Coronary artery (tissue), 2 donors: ENCODE data around the gene SEC14L1.
A peak's percentile ranks its signal among the peaks of the same experiment; 100 is the strongest.

ENCODE experiments used
- DNase-seq: peaks from one replicate; pipeline ENCODE4 v3.0.0-alpha.2; 2017; ENCODE audit warnings: low spot score
- H3K27ac ChIP-seq, 2 donors: fragments of 200-600 bp; sonication (generic); one replicate each; pipeline ENCODE4 v1.5.1; 2016 to 2019
- H3K4me3 ChIP-seq: fragments of 200-600 bp; sonication (generic); 2 replicates; pipeline ENCODE4 v1.5.1; 2016; ENCODE audit warnings: mild to moderate bottlenecking, moderate library complexity
- CTCF ChIP-seq: fragments of 200-600 bp; sonication (generic); IDR thresholded peaks from one replicate; pipeline ENCODE4 v1.5.1; 2019; ENCODE audit warnings: antibody characterized with exemption

SEC14L1 gene

DNA sequence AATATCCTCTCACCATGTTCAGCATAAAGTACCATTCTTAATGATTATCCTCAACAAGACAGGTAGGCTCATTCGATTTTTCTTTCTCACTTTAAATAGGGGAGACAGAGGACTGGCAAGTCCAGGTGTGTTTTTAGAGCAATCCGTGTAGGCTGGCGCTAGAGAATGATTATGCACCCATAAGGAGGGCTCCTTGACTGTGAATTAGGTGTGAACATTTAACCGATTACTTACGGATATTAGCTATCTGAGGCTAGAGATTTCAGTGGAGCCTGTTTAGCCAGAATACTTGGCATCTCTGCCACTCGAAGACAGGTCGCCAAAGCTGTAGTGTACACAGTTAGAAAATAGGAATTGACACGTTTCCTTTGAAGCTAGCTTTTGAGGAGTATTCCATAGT is 1.9 kb downstream of the SEC14L1 start:
- Histone ChIP-seq H3K4me3 (peak overlapping the region; percentile 82), H3K27ac (peak overlapping the region; percentile 55 to 97)
- no peak for DNase-seq
- no peak for TF ChIP-seq CTCF

GRCh38 chr17:77143306-77143705 is 2.5 kb downstream of the SEC14L1 start:
- DNase-seq: no peak
- H3K4me3 ChIP-seq: peak overlapping the region; percentile 82

GRCh38 chr17:77144227-77144626 is 3.5 kb downstream of the SEC14L1 start:
- peak overlapping the region in 1 of 2 donors; percentile 34 for H3K27ac ChIP-seq
- H3K4me3 ChIP-seq: no peak overlapping the region
- no peak for TF ChIP-seq CTCF
- DNase-seq: no peak

More at GRCh38 chr17:77143306-77143705, 2.5 kb downstream of the SEC14L1 start:
- no peak for TF ChIP-seq CTCF
- peak overlapping the region in 1 of 2 donors; percentile 55 for H3K27ac ChIP-seq

DNA sequence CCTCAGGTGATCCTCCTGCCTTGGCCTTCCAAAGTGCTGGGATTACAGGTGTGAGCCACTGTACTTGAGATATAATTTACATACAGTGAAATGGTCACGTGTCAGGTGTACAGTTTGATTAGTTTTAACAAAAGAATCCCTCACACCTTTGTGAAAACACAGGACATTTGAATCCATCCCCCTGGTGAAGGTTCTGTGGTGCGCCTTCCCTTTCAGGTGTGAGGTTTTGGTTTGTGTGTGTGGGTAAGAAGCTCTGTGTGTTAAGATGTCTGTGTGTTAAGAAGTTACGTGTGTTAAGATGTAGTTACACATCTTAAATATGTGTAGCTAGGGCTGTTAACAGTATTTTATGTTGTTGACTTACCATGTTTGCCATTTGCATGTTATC is 4.4 kb downstream of the SEC14L1 start:
- no peak for TF ChIP-seq CTCF
- Histone ChIP-seq H3K4me3 (peak overlapping the region; percentile 59), H3K27ac (peak overlapping the region; percentile 78 to 90)
- DNase-seq: no peak

GRCh38 chr17:77145612-77146245 is 5.0 kb downstream of the SEC14L1 start:
- no peak for TF ChIP-seq CTCF
- peak; percentile 83 for DNase-seq
- peak overlapping the region; percentile 59 for H3K4me3 ChIP-seq
- H3K27ac ChIP-seq: peak overlapping the region; percentile 78 to 90

GRCh38 chr17:77146246-77146632 is 5.5 kb downstream of the SEC14L1 start:
- no peak for DNase-seq
- TF ChIP-seq CTCF: no peak
- Histone ChIP-seq H3K27ac (peak overlapping the region; percentile 78 to 90), H3K4me3 (peak overlapping the region; percentile 59)

- Histone ChIP-seq H3K4me3 (no peak overlapping the region), H3K27ac (peak overlapping the region in 1 of 2 donors; percentile 28)
- TF ChIP-seq CTCF: no peak
- no peak for DNase-seq
Measured at GRCh38 chr17:77146882-77147281, 6.1 kb downstream of the SEC14L1 start.
